HEK293T (cell line): Measurements from ENCODE around the gene TAF4B.

Experiments
- CTBP1 ChIP-seq: fragments of 450-650 bp; IDR thresholded peaks from 2 replicates; pipeline ENCODE4 v1.6.1; 2016; ENCODE audit warnings: borderline replicate concordance
- ELF4 ChIP-seq: fragments of 450-650 bp; IDR thresholded peaks from 2 replicates; pipeline ENCODE4 v1.6.1; 2017; ENCODE audit warnings: antibody characterized with exemption
- FOXA1 ChIP-seq: fragments of 450-650 bp; IDR thresholded peaks from 2 replicates; pipeline ENCODE4 v1.6.1; 2016; ENCODE audit warnings: mild to moderate bottlenecking
- FOXK2 ChIP-seq: fragments of 450-650 bp; IDR thresholded peaks from 2 replicates; pipeline ENCODE4 v1.6.1; 2016; ENCODE audit warnings: mild to moderate bottlenecking
- FOXM1 ChIP-seq: fragments of 450-650 bp; IDR thresholded peaks from 2 replicates; pipeline ENCODE4 v1.6.1; 2017; ENCODE audit warnings: mild to moderate bottlenecking, borderline replicate concordance
- HDGF ChIP-seq: fragments of 450-650 bp; IDR thresholded peaks from 2 replicates; pipeline ENCODE4 v1.6.1; 2017; ENCODE audit warnings: antibody characterized with exemption, borderline replicate concordance
- L3MBTL2 ChIP-seq: fragments of 450-650 bp; conservative IDR thresholded peaks from 2 replicates; pipeline ENCODE4 v1.6.1; 2016; ENCODE audit warnings: mild to moderate bottlenecking
- NFRKB ChIP-seq: fragments of 450-650 bp; IDR thresholded peaks from 2 replicates; pipeline ENCODE4 v1.6.1; 2016; ENCODE audit warnings: mild to moderate bottlenecking, moderate library complexity
- SP1 ChIP-seq: fragments of 450-650 bp; IDR thresholded peaks from 2 replicates; pipeline ENCODE4 v1.6.1; 2017
- SUZ12 ChIP-seq: fragments of 450-650 bp; IDR thresholded peaks from 2 replicates; pipeline ENCODE4 v1.6.1; 2016; ENCODE audit warnings: mild to moderate bottlenecking
- ZNF384 ChIP-seq: fragments of 450-650 bp; IDR thresholded peaks from 2 replicates; pipeline ENCODE4 v1.6.1; 2016
- TF ChIP-seq, protein P1 (sequence below): fragments of 450-650 bp; IDR thresholded peaks from 2 replicates; pipeline ENCODE4 v1.6.1; 2016

DNA sequence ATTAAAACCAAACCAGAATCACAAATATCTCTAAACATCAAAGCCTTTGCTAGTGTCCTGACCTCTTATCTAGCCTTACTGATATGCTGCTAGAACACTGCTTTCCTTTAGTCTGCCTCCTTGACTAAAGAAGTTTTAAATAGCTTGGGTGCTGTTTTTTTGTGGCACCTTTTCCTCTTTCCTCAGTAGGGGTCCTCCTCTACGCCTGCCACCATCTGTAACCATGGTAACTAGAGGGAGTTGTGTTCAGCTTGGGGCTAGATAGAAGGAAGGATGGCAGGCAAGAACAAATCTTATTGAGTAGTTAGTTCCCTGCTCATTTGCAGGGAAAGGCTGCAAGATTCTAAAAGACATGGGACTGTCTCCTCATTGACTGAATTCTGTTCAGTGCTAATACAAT, 86.0 kb downstream of the TAF4B start:
- TF ChIP-seq NFRKB, result no peak
- TF ChIP-seq FOXK2, result no peak
- no peak for TF ChIP-seq FOXA1
- TF ChIP-seq SUZ12, result no peak
- TF ChIP-seq CTBP1, result no peak
- TF ChIP-seq FOXM1, result no peak
- no peak for TF ChIP-seq SP1
- no peak for TF ChIP-seq HDGF
- no peak for TF ChIP-seq ELF4
- TF ChIP-seq ZNF384, result no peak
- TF ChIP-seq, protein P1, sequence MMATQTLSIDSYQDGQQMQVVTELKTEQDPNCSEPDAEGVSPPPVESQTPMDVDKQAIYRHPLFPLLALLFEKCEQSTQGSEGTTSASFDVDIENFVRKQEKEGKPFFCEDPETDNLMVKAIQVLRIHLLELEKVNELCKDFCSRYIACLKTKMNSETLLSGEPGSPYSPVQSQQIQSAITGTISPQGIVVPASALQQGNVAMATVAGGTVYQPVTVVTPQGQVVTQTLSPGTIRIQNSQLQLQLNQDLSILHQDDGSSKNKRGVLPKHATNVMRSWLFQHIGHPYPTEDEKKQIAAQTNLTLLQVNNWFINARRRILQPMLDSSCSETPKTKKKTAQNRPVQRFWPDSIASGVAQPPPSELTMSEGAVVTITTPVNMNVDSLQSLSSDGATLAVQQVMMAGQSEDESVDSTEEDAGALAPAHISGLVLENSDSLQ, result no peak
- TF ChIP-seq L3MBTL2, result no peak
